HG03196 (cell line): ENCODE results near the gene KCNN3.

Experiments used
- ATAC-seq: cut with Tn5 transposase; IDR thresholded peaks from one replicate; pipeline ENCODE4 v1.9.1; 2021; ENCODE audit not compliant: unreplicated experiment

The KCNN3 gene

GRCh38 chr1:154735061-154735803 is 134.8 kb downstream of the KCNN3 start:
- ATAC-seq: no peak

DNA sequence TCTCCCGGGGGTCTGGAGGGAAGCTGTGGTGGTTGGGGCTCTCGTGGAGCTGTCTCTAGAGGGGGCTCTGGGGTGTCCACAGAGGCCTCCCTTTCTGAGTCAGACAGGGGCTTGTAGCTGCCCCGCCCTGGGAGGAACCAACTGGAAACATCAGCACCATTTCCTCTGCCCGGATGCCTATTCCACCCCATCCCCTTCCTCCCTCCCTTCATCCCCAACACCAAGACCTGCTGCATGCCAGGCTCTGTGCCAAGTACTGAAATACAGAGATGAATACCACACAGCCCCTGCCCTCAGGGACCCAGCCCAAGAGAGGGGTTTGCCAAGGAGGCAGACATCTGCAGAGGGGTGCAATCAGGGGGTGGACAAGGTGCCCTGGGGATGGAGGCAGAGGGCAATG is 136.5 kb downstream of the KCNN3 start:
- ATAC-seq: no peak

GRCh38 chr1:154730986-154731489 is 139.0 kb downstream of the KCNN3 start:
- no peak for ATAC-seq

- no peak for ATAC-seq
These were observed 139.8 kb downstream of the KCNN3 start for GRCh38 chr1:154730259-154730658.

- no peak for ATAC-seq
These were observed 140.5 kb downstream of the KCNN3 start for GRCh38 chr1:154729577-154729976.

DNA sequence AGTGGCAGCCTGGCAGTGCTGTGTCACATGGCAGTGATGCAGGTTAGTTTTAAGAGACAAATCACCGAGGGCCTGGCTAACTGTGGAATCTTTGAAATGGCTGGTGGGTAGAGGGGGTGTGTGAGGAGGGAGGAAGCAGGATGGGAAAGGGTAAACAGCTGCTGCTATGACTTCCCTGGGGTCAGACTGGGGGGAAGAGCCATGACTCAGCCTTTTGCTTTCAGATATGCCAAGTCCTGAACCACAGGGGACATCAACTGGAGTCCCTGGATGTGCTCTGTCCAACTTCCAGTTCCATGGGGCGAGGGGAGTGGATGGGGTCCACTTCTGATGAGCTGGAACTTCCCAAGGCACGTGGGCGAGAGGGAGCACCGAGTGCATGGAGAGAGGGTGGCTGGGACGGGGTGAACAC is 141.0 kb downstream of the KCNN3 start:
- ATAC-seq: no peak

- ATAC-seq: no peak
These were observed 143.0 kb downstream of the KCNN3 start for GRCh38 chr1:154726896-154727753.

DNA sequence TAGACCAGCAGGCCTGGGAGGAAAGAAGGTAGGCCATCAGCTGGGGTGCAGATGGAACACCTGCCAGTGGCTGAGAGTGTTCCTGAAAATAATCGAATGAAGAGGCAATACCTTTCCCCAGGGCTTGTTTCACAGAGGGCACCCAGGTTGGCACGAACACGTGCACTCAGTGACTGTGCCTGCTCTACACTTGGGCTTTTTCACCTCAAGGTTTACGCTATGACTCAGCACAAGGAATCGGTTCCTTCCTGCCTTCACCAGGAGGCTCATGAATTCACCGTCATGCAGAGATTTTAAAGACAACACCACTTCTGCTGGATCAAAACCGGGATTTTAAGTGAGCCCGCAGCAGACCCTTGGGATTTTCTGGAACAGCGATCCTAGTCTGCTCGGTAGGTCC is 143.6 kb downstream of the KCNN3 start:
- no peak for ATAC-seq

GRCh38 chr1:154725865-154726264 is 144.2 kb downstream of the KCNN3 start:
- no peak for ATAC-seq

GRCh38 chr1:154720328-154721297 is 149.5 kb downstream of the KCNN3 start:
- no peak for ATAC-seq

DNA sequence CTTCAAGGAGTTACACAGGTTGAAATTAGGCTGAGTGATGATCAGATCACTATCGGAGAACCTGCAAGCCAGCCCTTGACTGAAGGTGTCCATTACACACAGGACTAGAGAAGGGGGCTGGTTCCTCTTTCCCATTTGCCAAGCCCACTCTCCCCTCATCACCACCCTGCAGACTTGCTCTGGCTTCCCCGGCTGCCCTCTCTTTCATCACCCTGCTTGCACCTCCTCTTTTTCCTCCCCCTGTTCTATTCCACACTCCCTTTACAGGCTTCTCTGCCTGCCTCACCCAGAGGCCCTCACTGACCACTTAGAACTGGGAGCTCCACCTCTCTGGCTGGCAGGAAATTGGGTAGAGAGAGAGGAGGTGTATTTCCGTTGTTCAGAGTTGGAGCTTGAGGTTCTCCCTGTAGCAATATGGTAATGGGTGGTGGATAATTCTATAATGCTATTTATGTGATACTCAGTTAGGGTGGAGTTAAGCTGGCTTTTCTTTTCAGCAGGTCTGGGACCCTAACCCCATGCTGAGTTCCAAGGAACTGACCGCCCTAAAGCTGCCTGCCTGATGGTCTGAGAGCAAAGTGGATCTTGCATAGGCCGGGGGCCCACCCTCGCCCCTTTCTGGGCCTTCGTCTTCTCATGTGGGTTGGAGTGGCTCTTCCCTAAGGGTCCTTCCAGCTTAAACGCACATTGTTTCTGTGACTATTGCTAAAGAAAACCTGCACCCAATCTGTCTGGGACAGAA is 150.3 kb downstream of the KCNN3 start:
- ATAC-seq: no peak

GRCh38 chr1:154718566-154718965 is 151.5 kb downstream of the KCNN3 start:
- no peak for ATAC-seq

DNA sequence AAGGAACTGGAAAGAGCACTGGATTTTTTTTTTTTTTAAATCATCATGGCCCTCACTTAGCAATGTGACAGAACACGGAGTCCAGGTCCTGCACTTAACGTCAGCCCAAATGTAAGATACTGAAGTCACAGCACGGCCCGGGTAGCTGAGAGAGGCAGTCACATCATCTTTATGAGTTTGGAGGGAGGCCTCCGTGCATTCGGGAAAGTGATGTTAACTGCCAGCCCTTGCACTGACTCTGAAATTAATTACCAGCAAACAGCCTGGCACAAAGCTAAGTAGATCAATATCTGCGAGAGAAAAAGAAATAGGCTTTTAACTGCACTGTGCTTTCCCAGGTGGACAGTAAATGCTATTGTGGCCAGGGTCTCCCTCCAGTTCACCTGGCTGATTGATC is 152.6 kb downstream of the KCNN3 start:
- no peak for ATAC-seq

DNA sequence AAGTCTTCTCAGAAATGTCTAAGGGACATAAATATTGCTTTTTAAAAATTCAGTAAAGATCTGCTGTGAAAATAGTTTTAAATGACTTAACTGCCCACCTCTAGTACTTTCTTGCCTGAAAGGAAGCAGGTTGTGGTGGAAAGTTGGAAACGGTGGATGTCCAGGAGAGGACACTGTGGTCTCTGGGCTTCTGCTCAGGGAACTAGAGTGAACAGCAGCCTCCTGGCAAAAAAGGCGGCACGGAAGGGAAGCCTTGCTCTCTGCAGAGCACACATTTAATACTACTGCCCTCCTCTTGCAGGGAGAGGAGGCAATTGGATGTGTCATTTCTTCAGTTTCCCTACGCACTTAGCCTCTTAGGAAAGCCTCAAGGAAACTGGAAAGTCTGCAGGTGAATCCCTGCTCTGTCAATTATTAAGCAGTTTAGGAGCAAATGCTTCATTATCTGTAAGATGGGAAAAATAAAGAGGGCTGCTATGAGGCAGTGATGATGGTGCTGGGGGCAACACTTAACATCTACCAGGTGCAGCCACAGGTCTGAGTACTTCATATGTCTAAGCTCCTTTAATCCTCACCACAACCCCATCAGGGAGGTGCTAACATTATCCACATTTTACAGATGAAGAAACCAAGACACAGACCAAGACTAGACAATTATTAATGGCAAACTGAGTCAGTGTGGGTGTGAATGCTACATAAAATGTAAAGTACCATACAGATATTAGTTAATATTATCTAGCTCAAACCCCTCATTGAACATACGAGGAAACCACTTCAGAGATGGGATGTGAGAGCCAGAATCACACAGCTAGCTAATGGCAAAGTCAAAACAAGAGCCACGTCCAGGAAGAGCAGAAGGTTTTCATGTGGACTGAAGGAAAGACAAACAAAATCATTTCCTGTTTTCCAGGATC is 153.2 kb downstream of the KCNN3 start:
- no peak for ATAC-seq

GRCh38 chr1:154716011-154716410 is 154.1 kb downstream of the KCNN3 start:
- ATAC-seq: no peak

DNA sequence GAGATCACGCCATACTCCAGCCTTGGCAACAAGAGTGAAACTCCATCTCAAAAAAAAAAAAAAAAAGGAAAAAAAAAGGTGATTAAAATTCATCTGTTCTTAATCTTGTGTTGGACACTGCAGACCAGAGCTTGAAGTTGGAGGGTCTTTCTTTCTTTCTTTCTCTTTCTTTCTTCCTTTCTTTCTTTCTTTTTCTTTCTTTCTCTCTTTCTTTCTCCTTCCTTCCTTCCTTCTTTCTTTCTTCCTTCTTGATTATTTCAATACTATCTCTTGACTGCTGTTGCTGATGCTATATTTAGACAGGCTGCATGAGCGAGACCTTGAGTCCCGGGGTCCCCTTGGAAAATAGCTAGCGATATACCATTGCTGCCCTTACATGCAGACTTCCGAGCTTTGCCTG is 154.7 kb downstream of the KCNN3 start:
- ATAC-seq: no peak

- no peak for ATAC-seq
These were observed 155.4 kb downstream of the KCNN3 start for GRCh38 chr1:154714638-154715037.

GRCh38 chr1:154714052-154714623 is 155.9 kb downstream of the KCNN3 start:
- no peak for ATAC-seq

- no peak for ATAC-seq
These were observed 157.1 kb downstream of the KCNN3 start for GRCh38 chr1:154713005-154713404.
